ENCODE measurements around the gene PRKCQ.

GRCh38 chr10:6507311-6507710 lies 72.8 kb downstream of the PRKCQ start:
- TF ChIP-seq EZH2 (IDR thresholded peaks at IDR 0.05; ENCODE audit: insufficient read depth, low read length) (no peak), CTCF (IDR thresholded peaks at IDR 0.05; ENCODE audit: insufficient read depth, low read depth, low read length) (no peak)
